Nephron (organoid): ENCODE measurements around the gene CD244.

ENCODE experiments used
- H3K27ac Mint-ChIP-seq, 3 experiments: 2 replicates each; pipeline ENCODE4 v1.8.0; 2020; ENCODE audit warnings: mixed read lengths in 3 of 3, mild to moderate bottlenecking in 2 of 3, moderate library complexity in 1 of 3
- H3K27me3 Mint-ChIP-seq: 2 replicates; pipeline ENCODE4 v1.8.0; 2021; ENCODE audit warnings: low read depth, mild to moderate bottlenecking, moderate library complexity, mixed read lengths
- H3K36me3 Mint-ChIP-seq: 2 replicates; pipeline ENCODE4 v1.8.0; 2020; ENCODE audit warnings: low read depth, mixed read lengths
- H3K4me1 Mint-ChIP-seq: 2 replicates; pipeline ENCODE4 v1.8.0; 2020; ENCODE audit warnings: mixed read lengths
- H3K4me3 Mint-ChIP-seq, 3 experiments: 2 replicates each; pipeline ENCODE4 v1.8.0; 2020; ENCODE audit warnings: mild to moderate bottlenecking in 3 of 3, mixed read lengths in 3 of 3, moderate library complexity in 2 of 3
- H3K9me3 Mint-ChIP-seq: 2 replicates; pipeline ENCODE4 v1.8.0; 2020; ENCODE audit warnings: mixed read lengths
- TF ChIP-seq, protein P1 (sequence below), 3 experiments: fragments of 200-600 bp; sonication (generic); IDR thresholded peaks; one replicate each; pipeline ENCODE4 v1.5.0; 2021; ENCODE audit warnings: antibody characterized with exemption in 3 of 3; ENCODE audit not compliant: unreplicated experiment in 3 of 3

CD244 gene

DNA sequence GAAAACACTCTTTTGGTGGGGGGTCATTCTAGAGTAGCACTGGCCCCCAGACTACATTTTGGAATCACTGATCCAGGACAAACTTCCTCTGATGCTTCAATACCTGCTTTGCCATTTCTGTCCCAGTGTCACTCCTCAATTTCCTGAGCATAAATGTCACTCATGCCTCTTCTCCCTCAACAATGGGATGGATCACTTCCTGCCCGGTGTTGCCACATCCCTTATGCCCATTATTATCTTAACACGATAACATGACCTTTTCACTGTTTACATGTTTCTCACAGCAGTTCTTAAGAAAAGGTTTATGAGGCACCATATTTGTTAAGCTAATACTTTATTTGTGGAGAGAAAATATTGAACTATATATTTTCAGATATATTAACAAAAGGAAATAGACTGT, 26.2 kb upstream of the CD244 start:
- Mint-ChIP-seq H3K4me3 (no peak overlapping the region), H3K27ac (no peak overlapping the region), H3K36me3 (no peaks in the 10 kb centered on the region), H3K27me3 (no peaks in the 10 kb centered on the region), H3K4me1 (no peaks in the 10 kb centered on the region), H3K9me3 (peaks cover 12% of the 10 kb centered on the region)
- TF ChIP-seq, protein P1, sequence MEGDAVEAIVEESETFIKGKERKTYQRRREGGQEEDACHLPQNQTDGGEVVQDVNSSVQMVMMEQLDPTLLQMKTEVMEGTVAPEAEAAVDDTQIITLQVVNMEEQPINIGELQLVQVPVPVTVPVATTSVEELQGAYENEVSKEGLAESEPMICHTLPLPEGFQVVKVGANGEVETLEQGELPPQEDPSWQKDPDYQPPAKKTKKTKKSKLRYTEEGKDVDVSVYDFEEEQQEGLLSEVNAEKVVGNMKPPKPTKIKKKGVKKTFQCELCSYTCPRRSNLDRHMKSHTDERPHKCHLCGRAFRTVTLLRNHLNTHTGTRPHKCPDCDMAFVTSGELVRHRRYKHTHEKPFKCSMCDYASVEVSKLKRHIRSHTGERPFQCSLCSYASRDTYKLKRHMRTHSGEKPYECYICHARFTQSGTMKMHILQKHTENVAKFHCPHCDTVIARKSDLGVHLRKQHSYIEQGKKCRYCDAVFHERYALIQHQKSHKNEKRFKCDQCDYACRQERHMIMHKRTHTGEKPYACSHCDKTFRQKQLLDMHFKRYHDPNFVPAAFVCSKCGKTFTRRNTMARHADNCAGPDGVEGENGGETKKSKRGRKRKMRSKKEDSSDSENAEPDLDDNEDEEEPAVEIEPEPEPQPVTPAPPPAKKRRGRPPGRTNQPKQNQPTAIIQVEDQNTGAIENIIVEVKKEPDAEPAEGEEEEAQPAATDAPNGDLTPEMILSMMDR (IDR thresholded peaks at IDR 0.05; ENCODE audit: unreplicated experiment in 3 of 3): no peak

DNA sequence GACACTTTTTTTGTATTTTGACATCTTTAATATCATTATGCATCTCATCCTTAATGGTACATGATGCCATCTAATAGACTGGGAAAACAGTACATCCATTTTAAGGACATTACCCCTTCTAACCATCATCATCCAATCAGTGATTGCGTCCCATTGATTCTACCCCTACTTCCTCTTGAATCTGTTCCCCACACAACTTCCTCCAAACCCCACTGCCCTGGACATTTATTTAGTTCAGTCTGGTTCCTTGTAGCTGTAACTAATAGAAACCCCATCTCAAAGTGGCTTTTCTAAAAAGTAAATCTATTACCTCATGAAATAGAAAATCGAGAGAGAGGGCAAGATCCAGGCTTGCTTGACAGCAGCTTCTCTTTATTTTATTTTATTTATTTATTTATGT, 24.4 kb upstream of the CD244 start:
- peaks cover 3% of the 10 kb centered on the region for H3K9me3 Mint-ChIP-seq
- H3K27ac Mint-ChIP-seq: no peak overlapping the region
- no peaks in the 10 kb centered on the region for H3K36me3 Mint-ChIP-seq
- no peaks in the 10 kb centered on the region for H3K27me3 Mint-ChIP-seq
- H3K4me1 Mint-ChIP-seq: no peaks in the 10 kb centered on the region
- H3K4me3 Mint-ChIP-seq: no peak overlapping the region
- TF ChIP-seq, protein P1 (IDR thresholded peaks at IDR 0.05; ENCODE audit: unreplicated experiment in 3 of 3): no peak

DNA sequence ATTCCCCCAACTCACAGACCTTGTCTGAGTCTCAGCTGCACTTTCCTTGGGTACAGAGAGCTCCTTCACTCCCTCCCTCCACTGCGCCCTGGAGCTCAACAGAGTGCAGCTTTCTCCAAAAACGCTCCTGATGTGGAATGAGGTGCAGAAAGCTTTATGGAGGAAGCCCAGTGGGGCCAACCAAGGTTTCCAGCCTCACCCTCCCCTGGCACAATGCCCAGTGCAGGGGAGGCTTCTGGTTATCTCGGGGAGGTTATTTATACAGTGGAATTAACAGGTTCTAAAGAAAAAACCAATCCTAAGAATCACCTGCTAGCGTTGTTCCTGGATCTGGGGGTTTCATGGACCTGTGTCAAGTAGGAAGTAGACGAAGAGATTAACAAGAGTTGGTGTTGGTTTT, 22.4 kb upstream of the CD244 start, which contains the start of gene ITLN1:
Gene ITLN1 (minus strand): TSS at position 139 of the 400 bp plus-strand sequence. CDS start 303 bp downstream, outside the sequence.
- no peaks in the 10 kb centered on the region for H3K27me3 Mint-ChIP-seq
- H3K4me1 Mint-ChIP-seq: no peaks in the 10 kb centered on the region
- no peak within 1 kb of the TSS for H3K27ac Mint-ChIP-seq
- TF ChIP-seq, protein P1 (IDR thresholded peaks at IDR 0.05; ENCODE audit: unreplicated experiment in 3 of 3): no peak
- H3K36me3 Mint-ChIP-seq: no peaks in the 10 kb centered on the region
- no peak within 1 kb of the TSS for H3K4me3 Mint-ChIP-seq
- H3K9me3 Mint-ChIP-seq: no peaks in the 10 kb centered on the region

DNA sequence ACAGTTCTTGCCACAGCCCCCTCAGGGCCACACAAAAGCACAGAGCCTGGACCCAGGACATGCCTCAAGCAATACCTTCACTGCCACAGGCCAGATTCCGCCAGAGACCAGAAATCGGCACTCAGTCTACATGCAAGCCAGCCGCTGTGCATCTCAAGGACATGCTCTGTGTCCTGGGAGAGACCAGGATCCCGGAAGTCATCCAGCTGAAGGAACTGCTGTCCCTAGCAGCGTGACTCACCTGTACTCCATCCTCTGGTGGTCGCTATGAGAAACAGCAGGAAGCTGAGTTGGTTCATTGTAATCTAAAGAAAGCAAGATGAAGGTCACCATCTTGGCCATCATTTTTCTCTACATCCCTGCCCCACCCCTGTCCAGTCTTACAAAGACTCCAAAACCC, 21.9 kb upstream of the CD244 start:
- TF ChIP-seq, protein P1 (IDR thresholded peaks at IDR 0.05; ENCODE audit: unreplicated experiment in 3 of 3): no peak
- Mint-ChIP-seq H3K27ac (no peak overlapping the region), H3K4me3 (no peak overlapping the region)

DNA sequence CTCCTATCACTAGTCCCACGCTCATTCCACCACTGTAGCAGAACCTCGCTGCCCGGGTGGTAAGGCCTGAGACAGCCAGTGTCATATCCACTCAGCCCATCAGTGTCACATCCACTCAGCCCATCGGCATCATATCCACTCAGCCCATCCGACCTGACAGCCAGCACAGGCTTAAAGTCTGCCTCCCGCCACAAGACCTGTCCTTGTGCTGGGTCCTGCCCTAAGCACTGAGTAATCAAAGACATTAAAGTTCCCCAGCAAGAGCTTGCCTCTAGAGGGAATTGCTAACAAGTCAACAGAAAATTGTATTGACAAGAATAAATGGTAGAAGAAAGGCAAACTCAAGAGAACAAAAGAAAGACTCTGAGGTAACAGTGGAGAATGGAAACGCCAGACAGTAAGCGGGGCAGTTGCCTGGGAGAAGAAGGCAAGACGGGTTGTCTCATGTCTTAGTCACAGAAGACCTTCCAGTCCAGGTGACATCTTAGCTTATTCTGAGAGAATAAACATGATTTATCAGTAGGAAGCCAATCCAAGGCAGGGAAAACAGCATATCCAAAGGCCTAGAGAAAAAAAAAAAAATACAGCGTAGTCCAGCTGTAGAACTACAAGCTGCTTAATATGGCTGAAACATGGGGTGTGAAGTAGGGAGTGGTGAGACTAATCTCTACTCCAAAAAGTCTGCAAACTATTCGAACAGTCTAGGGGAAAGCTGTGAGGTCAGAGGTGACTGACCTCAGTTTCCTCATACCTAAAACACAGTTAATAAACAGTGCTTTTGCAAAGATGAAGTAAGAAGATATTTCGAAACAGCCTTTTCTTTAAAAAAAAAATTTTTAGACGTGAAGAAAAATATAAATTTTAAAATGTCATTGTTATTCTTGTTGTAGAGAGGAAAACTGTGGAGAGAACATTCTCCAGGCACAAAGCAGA, 21.2 kb upstream of the CD244 start:
- Mint-ChIP-seq H3K27me3 (no peaks in the 10 kb centered on the region), H3K4me1 (no peaks in the 10 kb centered on the region)

More for the DNA sequence above, 21.9 kb upstream of the CD244 start:
- H3K36me3 Mint-ChIP-seq: no peaks in the 10 kb centered on the region
- H3K4me1 Mint-ChIP-seq: no peaks in the 10 kb centered on the region
- no peaks in the 10 kb centered on the region for H3K27me3 Mint-ChIP-seq
- no peaks in the 10 kb centered on the region for H3K9me3 Mint-ChIP-seq

More for the DNA sequence above, 21.2 kb upstream of the CD244 start:
- TF ChIP-seq, protein P1 (IDR thresholded peaks at IDR 0.05; ENCODE audit: unreplicated experiment in 3 of 3): no peak
- no peak overlapping the region for H3K27ac Mint-ChIP-seq
- H3K4me3 Mint-ChIP-seq: no peak overlapping the region
- no peaks in the 10 kb centered on the region for H3K36me3 Mint-ChIP-seq
- no peaks in the 10 kb centered on the region for H3K9me3 Mint-ChIP-seq
